ENCODE results near the gene MATN1.

The MATN1 gene

GRCh38 chr1:30687886-30688285 lies 35.5 kb downstream of the MATN1 start:
- Histone ChIP-seq H3K9me3 (no peaks in the 10 kb centered on the region), H3K27ac (no peak overlapping the region), H3K4me1 (ENCODE audit: control insufficient read depth in 1 of 2, insufficient read depth in 1 of 2, low read depth in 1 of 2, low read length in 1 of 2) (no peaks in the 10 kb centered on the region), H3K36me3 (no peaks in the 10 kb centered on the region), H3K4me3 (ENCODE audit: low read depth in 1 of 2, low read length in 1 of 2) (no peak overlapping the region), H3K27me3 (peaks cover 80% of the 10 kb centered on the region)
- TF ChIP-seq, protein P1, sequence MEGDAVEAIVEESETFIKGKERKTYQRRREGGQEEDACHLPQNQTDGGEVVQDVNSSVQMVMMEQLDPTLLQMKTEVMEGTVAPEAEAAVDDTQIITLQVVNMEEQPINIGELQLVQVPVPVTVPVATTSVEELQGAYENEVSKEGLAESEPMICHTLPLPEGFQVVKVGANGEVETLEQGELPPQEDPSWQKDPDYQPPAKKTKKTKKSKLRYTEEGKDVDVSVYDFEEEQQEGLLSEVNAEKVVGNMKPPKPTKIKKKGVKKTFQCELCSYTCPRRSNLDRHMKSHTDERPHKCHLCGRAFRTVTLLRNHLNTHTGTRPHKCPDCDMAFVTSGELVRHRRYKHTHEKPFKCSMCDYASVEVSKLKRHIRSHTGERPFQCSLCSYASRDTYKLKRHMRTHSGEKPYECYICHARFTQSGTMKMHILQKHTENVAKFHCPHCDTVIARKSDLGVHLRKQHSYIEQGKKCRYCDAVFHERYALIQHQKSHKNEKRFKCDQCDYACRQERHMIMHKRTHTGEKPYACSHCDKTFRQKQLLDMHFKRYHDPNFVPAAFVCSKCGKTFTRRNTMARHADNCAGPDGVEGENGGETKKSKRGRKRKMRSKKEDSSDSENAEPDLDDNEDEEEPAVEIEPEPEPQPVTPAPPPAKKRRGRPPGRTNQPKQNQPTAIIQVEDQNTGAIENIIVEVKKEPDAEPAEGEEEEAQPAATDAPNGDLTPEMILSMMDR (IDR thresholded peaks at IDR 0.05): no peak

DNA sequence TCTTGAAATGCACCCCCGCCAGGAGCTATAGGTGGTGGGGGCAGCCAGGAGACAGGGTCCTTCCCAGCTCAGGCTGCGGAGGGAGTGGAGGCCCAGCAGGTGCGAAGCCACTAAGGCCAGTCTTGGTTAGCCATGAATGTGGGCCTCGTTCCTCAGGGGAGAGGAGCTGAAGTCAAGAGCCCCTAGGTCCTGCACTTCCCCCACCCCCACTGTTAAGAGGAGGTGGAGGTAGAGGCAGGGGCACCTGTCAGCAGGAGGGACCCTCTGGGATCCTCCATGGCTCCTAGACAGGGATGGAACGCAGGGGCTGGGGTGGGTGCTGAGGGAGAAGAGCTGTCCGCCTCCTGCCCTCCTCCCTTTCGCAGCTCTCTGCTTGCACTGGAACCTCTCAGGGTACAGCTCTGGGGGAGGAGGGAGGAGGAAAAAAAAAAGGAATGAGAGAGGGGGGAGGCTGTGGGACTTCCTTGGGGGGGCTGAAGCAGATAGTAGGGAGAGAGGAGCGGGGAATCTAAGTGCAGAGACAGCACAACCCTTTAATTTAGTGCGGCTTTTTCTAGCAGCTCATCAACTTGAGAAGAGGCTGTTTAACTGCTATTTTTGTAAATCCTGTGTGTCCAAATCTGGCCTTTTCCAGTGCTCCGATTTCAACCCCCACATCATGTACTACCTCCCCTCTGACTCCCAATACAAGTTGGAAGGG lies 37.0 kb downstream of the MATN1 start:
- H3K27me3 ChIP-seq: peaks cover 94% of the 10 kb centered on the region
- TF ChIP-seq, protein P1 (IDR thresholded peaks at IDR 0.05): no peak
- no peaks in the 10 kb centered on the region for H3K36me3 ChIP-seq
- no peak overlapping the region for H3K27ac ChIP-seq
- H3K4me1 ChIP-seq (ENCODE audit: control insufficient read depth in 1 of 2, insufficient read depth in 1 of 2, low read depth in 1 of 2, low read length in 1 of 2): no peaks in the 10 kb centered on the region
- H3K9me3 ChIP-seq: no peaks in the 10 kb centered on the region
- no peak overlapping the region for H3K4me3 ChIP-seq (ENCODE audit: low read depth in 1 of 2, low read length in 1 of 2)

DNA sequence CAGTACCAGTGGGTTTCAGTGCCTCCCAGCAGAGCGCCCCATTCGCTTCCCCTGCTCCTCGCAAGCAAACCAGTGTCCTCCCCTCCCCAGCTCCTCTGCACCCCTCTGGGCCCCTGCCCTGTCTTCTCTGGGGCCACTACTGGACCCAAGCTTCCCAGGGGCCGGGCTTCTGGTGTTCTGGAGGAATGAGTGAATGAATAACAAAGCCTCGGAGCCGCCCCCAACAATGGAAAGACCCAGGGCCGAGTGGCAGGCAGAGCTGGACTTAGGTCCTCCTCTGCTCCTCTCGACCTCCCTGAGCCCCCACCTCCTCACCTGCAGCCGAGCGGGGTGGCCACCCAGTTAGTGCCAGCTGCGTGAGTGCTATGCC lies 37.6 kb downstream of the MATN1 start:
- Histone ChIP-seq H3K4me3 (ENCODE audit: low read depth in 1 of 2, low read length in 1 of 2) (no peak overlapping the region), H3K36me3 (no peaks in the 10 kb centered on the region), H3K27ac (no peak overlapping the region), H3K4me1 (ENCODE audit: control insufficient read depth in 1 of 2, insufficient read depth in 1 of 2, low read depth in 1 of 2, low read length in 1 of 2) (no peaks in the 10 kb centered on the region), H3K9me3 (no peaks in the 10 kb centered on the region), H3K27me3 (peaks cover 90% of the 10 kb centered on the region)
- TF ChIP-seq, protein P1 (IDR thresholded peaks at IDR 0.05): no peak

- H3K27ac ChIP-seq: no peak overlapping the region
- no peaks in the 10 kb centered on the region for H3K36me3 ChIP-seq
- H3K4me1 ChIP-seq (ENCODE audit: control insufficient read depth in 1 of 2, insufficient read depth in 1 of 2, low read depth in 1 of 2, low read length in 1 of 2): no peaks in the 10 kb centered on the region
- peaks cover 85% of the 10 kb centered on the region for H3K27me3 ChIP-seq
- peaks cover 4% of the 10 kb centered on the region for H3K9me3 ChIP-seq
- TF ChIP-seq, protein P1 (IDR thresholded peaks at IDR 0.05): no peak
- no peak overlapping the region for H3K4me3 ChIP-seq (ENCODE audit: low read depth in 1 of 2, low read length in 1 of 2)
Measured at GRCh38 chr1:30684881-30685795, 38.2 kb downstream of the MATN1 start.

DNA sequence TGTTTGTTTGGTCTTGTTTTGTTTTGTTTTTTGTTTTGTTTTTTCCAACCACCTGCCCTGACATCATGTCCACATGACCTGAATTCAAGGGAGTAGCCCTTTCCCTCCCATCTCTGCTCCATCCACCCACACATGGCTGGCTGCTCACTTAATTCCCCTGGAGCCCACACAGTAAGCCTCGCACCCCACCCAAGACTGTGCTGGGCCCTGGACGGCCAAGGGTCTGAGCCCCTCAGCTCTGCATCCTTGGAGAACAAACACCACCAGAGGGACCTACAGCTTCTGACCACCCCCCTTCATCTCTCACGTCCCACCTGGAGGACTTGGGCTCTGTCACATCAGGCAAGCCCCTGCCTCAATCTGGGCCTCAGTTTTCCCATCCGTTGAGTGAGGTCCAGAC lies 39.1 kb downstream of the MATN1 start:
- Histone ChIP-seq H3K4me1 (ENCODE audit: control insufficient read depth in 1 of 2, insufficient read depth in 1 of 2, low read depth in 1 of 2, low read length in 1 of 2) (no peaks in the 10 kb centered on the region), H3K4me3 (ENCODE audit: low read depth in 1 of 2, low read length in 1 of 2) (no peak overlapping the region), H3K27ac (no peak overlapping the region), H3K36me3 (no peaks in the 10 kb centered on the region), H3K27me3 (peaks cover 76% of the 10 kb centered on the region), H3K9me3 (peaks cover 11% of the 10 kb centered on the region)
- TF ChIP-seq, protein P1 (IDR thresholded peaks at IDR 0.05): no peak
